Activated CD4-positive, alpha-beta T cell treated with anti-CD3 and anti-CD28 coated beads for 48 hours (primary cell): ENCODE results near the gene ITGB2.

Experiments used
- DNase-seq: peaks from one replicate; pipeline ENCODE4 v3.0.0-alpha.2; 2020

The ITGB2 gene

DNA sequence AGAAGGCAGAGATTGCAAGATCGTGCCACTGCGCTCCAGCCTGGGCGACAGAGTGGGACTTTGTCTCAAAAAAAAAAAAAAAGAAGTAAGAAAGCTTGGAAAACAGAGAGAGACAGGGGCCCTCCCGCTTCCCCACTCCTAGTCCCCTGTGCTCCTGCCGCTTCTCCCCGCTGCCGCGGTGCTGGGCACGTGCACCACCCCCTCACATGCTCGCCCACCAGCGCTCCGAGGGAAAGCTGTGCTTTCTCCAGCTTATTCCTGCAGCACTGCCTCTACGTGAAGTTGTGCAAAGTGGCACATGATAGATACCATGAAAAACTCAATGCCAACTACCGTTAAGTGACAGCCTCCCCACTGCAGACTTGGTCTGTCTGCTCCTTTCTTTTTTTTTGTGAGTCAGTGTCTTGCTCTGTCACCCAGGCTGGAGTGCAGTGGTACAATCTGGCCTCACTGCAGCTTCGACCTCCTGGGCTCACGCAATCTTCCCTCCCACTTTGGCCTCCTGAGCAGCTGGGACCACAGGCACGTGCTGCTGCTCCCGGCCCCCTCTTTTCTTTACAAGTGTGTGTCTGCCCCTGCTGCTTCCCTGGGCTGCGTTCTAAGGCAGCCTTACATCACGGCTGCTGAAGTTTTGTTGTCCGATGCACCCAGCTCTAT lies 34.6 kb upstream of the ITGB2 start:
- DNase-seq: no peak

DNA sequence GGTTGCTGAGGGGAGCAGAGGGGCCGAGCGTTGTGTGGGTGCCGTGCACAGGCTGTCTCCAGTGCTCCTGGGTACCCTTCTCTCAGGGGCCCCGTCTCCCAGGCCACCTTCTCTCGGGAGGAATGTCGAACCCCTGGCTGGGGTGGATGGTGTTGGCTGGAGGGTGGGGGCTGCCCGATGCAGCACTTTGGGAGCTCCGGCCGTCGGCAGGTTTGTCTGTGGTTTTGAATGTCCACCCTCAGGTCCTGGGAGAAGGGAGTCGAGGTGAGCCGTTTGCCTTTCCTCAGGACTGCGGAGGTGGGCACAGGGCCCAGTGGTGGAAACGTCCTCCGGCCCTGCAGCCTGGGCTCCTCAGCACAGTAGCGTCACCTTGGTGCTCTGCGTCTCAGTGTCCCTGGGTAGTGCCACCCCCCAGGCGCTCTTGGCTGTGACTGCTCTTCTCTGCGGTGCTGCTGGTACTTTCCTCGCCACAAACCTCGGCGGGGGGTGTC lies 33.6 kb upstream of the ITGB2 start:
- DNase-seq: no peak

DNA sequence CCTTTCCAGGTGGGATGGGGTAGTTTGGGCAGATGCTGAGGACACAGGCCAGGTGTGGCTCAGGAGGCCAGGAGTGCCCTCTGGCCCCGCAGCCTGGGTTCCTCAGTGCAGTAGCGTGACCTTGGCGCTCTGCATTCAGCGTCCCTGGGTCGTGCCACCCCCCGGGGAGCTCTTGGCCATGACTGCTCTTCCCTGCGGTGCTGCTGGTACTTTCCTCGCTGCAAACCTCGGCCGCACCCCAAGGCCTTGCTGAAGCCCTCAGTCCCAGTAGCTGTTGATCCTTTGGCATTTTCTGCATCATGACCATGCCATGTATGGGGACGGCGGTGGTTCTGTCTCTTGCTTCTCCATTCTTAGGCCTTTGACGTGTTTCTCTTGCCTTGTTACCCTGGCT lies 32.9 kb upstream of the ITGB2 start:
- no peak for DNase-seq

DNA sequence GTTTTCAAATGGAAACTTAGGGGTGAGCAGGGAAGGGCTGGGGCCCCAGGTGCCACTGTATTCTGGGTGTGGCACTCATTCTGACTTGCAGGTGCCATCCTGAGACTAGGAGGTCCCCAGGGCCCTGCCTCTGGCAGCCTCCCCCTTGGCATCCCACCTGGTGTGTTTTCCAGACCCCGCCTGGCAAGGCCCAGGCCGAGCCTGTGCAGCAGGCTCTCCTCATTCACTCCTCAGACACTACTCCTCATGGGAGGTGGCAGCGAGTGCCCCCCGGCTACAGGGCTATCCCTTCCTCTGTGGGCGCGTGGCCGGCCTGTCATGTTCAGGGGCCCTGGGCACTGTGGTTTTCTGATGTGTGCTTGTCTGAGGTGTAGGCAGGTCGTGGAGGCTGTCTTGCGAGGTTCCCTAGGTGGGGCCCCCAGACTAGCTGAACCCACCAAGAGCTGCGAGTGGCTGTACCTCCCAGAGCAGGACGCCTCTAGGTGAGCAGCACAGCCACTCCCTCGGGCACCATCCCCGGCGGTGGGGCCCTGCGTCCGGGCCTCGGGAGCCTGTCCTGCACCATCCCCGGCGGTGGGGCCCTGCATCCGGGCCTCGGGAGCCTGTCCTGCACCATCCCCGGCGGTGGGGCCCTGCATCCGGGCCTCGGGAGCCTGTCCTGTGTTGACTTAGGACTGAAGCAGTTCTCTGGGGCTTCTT lies 32.4 kb upstream of the ITGB2 start:
- no peak for DNase-seq

DNA sequence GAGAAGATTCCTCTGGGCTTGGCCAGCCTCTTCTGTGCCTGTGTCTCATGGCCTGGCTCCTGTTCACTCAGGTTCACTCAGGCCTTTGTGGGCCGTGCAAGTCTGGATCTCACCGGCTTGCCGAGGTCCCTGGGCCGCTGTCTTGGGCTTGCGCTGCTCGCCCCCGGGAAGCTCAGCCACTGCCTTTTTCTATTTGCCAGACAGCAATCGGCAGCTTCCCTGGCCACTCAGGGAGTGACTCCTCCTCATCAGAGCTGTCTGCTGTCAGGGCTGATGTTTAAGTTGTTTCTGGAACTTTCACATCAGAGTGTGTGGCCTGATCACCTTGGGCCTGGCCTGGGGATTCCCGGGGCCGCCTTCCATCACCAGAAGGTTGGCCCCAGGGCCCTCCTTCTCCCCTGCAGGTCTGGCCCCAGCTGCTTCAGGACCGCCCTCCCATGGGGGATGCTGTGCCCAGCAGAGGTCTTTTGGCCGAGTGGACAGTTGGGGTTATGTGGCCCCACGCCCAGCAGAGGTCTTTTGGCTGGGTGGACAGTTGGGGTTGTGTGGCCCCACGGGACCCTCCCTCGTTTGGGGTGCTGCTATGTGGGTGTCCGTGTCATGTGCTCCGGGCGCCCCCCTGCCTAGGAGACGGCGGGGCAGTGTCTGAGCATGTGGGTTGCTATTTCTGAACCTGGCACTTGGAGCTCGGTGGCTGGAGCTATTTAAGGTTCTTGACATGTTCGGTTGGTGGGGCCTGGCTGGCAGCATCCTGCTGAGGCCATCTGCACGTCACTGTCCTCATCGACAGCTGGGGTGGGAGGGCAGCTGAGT lies 31.6 kb upstream of the ITGB2 start:
- no peak for DNase-seq

DNA sequence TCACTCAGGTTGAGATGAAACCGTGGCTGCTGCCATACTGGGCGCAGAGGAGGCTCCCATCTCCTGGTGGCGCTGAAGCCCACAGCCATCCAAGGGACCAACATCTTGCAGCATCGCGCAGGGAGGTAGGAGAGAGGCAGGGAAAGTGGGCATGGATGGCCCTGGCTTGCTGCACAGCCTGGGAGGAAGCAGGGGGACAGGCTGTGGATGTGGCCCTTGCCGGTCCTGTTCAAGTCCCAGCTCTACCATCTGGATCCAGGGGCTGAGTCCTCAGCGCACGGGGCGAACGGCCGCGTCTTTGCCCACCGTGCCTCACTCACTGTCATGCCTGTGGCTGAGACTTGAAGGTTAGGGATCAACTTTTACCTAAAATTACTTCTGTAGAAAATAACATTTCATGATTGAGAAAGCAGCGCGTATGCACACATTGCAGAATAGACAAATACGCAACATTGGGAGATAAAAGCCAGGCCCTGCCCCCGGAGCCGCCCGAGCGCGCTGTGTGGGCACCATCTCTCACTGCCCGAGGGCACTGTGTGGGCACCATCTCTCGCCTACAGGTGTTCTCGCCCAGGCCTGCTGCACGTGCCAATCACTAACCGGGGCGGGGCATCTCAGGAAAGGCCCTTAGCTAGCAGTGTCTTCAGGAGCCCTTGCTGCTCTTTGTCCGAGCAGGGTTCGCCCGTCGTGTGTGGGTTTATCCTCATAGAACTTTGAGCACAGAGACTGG lies 30.7 kb upstream of the ITGB2 start:
- no peak for DNase-seq

DNA sequence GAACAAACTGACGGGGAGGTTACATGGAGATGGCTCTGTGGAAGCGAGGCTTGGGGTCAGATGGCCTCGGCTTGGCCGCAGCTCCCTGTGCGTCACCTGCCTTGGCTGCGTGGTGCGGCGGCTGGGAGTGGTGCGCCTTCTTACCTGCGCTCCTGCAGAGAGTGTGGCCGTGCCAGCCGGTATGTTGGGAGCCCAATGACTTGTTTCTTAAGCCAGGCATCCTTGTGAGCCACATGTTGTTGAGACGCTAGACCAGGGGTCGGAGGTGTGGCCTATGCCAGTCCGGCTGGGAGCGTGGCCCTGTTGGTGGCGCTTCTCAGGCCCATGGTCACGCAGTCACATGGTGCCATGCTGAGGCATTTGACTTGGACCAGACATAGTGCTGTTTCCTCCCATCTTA lies 29.7 kb upstream of the ITGB2 start:
- DNase-seq: no peak

DNA sequence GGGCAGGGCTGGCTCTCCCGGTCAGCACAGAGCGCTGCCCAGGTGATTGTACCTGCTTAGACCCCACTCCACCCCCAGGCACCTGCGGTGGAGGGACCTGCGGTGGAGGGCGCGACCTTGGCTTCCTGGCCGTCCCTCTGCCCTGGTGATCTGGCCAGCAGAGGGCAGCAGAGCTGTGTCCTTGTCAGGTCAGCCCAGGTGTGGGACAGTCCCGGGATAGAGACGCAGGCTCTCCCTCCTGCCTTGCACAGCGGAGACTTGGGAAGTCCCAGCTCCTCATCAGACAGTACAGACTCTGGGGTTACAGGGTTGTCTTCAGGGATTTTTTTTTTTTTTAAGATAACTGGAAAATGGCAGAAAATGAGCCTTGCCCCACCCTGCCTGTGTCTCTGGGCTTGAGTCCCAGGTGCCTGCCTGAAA lies 29.1 kb upstream of the ITGB2 start:
- DNase-seq: peak; percentile 87

DNA sequence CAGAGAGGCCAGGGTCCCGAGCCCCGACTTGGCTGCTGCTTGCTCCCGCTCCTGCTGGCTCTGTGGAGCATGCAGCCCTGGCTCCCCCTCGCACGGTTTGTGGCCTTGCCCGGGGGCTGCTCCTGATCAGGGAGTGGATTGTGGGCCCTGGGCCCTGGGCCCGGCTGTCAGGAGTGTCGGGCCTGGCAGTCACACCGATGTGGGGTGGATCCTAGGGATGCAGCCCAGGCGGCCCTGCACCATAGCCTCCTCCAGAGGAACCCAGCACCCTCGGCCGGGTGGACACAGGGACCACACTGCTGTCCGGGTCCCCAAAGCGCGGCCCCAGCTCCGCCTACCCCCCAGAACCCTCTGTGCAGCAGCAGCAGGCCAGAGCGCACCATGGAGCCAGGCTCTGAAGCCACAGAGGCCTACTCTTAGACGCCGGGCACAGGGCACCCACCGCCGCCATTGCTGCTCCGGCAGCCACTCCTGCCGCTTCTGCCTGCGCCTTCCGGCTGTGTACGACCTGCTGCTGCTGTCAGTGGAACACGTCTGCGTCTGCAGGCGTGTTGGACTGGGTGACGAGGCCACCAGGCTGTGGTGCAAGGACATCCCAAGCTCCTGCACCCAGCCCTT lies 28.6 kb upstream of the ITGB2 start:
- no peak for DNase-seq

DNA sequence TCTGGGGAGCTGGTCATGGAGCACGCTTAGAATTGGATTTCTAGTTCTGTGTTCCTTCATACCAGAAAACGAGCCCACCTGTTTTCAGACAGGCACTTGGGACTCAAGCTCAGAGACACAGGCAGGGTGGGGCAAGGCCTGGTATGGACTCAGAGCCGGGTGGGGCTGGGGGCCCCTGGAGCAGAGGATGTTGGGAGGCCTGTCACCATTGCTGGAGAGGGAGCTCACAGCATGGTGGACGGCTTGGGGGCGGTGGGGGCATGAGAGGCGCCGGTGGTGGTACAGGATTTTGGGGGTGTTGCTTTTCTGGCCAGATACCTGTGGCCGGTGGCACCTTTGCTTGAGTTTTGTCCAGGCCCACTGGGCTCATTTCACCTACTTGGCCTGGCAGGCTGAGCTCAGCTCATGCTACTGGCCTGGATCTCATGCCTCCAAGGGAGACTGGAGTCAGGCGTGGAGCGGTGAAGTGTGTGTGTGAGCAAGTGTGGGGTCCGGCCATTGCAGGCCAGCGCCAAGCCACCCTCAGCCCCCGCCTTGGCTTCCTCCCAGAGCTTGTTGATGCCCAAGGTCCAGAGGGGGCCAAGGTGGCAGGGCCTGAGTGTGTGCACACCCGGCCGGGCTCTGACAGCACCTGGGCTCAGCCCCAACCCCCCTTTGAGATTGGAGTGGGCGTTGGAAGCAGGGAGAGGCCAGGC lies 27.9 kb upstream of the ITGB2 start:
- no peak for DNase-seq

DNA sequence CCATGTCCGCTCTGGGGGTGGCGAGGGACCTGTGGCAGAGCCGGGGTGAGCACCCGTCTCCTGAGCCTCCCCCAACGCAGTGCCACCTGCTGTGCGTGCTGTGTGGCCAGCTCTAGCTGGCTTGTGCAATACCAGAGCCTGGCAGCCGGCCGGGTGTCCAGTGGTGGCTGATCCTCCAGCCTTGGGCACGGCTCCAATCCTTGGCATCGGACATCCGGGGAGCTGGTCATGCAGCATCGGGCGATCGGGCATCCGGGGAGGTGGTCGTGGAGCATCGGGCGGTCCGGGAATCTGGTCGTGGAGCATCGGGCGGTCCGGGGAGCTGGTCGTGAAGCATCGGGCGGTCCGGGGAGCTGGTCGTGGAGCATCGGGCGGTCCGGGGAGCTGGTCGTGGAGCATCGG lies 27.2 kb upstream of the ITGB2 start:
- DNase-seq: no peak

DNA sequence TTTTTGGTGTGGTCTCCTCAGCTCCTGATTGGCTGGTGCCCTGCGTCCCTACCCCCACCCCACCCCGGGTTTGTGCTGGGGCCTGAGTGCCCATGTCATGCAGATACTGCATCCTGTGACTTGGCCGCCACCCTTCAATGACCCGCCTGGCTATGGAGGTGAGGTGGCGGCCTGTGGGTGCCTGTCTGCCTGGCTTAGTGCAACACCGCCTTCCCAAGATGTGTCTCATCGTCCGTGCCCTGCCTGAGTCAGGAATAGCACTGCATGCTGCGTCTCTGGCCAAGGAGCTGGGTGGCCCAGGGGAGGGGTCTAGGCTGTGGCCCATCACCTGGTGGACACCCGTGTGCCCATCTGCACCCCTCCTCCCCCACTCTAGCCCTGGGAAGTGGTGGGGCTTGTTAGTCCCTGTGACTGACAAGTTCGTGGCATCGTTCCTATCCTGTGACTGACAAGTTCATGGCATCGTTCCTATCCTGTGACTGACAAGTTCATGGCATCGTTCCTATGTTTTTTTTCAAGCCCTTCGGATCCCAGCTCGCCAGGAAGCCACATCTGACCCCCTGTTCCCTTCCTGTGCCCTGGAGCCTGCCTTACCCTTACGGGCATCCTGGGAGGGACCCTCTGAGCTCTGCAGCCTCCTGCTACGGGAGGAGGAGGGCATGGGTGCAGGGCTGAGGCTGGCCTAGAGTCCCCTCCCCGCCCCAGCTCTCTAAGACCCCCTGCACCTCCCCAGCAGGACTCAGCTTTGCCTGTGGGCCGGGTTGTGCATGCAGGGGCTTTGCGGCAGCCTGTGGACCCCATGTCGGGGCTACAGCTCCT lies 26.6 kb upstream of the ITGB2 start:
- DNase-seq: no peak

DNA sequence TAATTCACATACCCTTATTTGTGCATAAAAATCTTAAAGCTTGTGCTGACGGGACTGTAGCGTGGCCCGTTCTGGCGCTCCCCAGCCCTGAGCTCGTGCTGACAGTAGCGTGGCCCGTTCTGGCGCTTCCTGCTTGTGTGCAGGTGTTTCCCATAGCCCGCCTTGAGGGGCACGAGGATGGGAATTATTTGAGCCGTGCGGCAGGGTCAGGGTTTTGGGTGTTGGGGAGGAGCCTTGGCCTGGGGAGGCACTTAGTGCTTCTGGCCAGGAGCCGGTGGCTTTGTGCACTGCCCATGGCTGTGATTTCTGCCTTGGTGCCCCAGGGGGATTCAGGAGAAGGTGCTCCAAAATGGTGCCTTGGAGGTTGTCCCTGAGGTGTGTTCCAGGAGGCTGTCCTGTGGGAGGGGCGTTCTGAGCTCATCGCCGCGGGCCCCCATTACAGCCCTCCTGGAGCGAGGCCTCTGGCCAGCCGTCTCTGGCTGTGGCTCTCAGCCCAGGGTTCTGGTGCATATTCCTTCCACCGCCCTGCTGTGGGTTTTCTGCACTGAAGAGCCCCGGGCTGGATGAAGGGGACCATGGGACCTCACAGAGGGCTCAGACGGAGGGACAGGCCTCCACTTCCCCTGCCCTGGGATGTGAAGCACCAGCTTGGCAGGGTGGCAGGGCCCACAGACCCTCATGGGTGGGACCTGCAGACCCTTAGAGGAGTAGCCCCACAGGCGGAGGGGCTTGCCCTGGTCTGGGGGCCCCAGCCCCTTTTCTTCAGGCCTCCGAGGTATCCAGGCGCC lies 25.7 kb upstream of the ITGB2 start:
- DNase-seq: no peak

DNA sequence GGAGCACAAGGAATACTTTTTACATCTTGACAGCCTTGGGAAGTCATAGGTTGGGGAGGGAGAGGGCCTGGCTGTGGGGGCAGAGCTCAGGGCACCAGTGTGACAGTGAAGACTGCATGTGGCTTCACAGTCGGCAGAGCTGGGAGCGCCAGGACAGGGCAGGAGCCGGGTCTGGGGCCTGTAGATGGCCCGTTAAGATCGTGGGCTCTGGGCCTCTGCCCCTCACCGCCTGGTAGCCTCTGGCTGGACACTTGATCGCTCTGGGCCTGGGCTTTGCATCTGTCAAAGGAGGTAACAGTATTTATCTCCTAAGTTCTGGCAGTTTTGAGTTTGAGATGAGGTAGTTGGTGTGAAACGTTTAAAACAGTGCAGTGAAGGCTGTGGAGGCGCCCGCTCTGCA lies 23.9 kb upstream of the ITGB2 start:
- DNase-seq: no peak

DNA sequence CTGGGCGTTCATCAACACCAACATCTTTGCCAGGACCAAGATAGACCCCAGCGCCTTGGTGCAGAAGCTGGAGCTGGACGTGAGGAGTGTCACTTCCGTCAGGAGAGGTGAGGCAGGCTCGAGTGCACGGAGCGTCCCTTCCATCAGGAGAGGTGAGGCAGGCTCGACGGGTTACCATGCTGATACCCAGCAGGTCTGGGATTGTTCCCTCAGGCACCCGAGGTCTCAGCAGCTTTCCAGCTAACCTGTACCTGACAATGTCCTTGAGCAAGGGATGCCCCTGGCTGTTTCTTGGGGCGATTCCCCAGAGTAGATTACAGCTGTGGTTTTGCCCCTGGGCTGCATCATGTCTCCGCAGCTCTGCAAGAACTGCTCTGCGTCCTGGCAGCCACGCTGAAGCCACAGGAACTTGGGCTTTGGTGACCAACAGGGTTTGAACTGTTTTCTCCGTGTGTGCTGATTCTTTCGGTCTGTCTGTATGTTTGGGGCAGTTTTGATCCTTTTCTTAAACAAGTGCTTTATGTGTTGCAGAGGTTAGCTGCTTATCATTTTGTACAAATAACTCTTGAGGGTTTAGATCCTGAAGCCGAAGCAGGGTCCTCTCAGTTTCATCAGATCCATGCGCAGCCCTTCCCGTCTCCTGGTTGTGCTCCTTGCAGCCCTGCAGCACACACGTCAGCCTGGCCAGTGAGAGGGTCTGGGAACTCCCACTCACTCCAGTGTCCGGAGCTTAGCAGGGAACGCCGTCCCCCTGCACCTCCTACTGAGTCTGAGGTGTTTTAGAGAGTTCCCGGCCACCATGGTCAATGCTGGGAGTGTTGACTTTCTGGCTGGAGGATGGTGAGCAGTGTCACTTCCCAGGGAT lies 23.2 kb upstream of the ITGB2 start:
- DNase-seq: no peak

DNA sequence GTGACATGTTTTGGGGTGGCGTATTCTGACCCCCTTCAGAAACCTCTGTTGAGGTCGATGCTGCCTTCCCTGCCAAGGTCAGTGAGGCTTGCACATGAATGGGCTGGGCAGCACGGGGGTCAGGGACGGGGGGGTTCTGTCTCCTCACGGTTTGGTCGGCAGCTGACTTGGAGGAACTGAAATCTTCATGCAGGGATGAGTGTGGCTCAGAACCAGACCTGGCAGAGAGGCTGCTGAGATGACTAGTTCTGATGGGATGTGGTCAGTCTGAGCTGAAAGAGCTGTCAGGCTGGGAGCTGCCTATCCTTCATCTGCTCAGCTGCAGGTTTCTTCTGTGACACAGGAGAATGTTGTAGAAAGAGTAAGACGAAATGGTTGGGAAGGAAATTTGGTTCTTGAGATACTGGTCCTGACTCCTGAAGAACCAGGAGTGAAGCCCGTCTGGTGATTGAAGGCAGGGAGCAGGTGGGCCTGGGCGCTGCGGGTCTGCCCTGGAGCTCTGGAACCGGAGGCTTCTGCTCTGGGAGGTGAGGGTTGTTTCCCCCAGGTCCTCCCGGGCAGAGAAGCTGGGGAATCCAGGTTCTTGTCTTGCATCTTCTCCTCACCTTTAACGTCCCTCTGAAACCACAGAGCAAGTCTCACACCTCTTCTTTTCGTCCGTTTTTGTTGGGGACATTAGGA lies 22.4 kb upstream of the ITGB2 start:
- DNase-seq: no peak

DNA sequence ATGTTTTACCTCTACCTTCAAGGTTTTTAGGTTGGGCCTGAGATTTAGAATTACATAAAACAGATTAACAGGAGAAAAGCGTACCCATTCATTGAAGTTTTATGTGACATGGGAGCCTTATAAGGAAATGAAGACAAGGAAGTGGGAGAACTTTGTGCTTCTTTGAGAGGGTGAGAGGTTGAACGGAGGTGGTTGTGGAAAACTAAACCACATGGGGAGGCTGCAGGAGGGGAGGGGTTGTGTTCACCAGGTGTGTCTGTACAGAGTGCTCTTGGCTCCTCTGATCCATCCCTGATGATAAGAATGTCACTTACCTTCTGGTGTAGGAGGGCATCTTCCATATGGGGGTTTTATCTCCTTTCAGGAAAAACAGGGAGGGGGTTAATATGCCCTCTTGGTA lies 21.9 kb upstream of the ITGB2 start:
- no peak for DNase-seq

DNA sequence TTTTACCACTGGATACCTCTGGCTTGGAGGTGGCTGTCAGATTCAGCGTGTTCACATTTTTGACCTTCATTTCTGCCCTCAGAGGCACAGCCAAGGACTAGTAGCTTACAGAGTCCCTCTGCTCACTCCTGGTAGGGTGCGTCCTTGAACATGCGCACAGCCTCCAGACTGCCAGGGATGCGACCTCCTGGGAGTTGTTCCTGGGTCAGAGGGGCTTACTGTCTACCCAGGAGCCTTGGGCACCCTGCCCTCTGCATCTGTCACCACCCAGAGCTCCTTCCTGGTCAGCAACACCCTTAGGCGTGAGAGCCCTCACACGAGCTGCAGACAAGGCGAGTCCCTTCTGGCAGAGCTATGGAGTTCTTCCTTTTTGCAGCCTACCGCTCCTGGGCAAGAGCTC lies 20.9 kb upstream of the ITGB2 start:
- DNase-seq: no peak
